Progenitor cell of endocrine pancreas (in vitro differentiated cells): ENCODE results near the gene IBA57. TPM values are rescaled to one million over a fixed set of nuclear protein-coding genes. Genes with fewer than 3 reads are reported as not detected.
A peak's percentile ranks its signal among the peaks of the same experiment; 100 is the strongest.

Experiments used
- DNase-seq: peaks from one replicate; pipeline ENCODE4 v3.0.0; 2021; ENCODE audit warnings: low spot score; ENCODE audit not compliant: unreplicated experiment
- H3K27ac Mint-ChIP-seq: 2 replicates; pipeline ENCODE4 v1.8.0; 2021; ENCODE audit warnings: mild to moderate bottlenecking, moderate library complexity, mixed read lengths
- H3K27me3 Mint-ChIP-seq: 2 replicates; pipeline ENCODE4 v1.8.0; 2021; ENCODE audit warnings: mixed read lengths
- H3K36me3 Mint-ChIP-seq: 2 replicates; pipeline ENCODE4 v1.8.0; 2022; ENCODE audit warnings: mixed read lengths; ENCODE audit not compliant: insufficient read depth
- H3K4me1 Mint-ChIP-seq: 2 replicates; pipeline ENCODE4 v1.8.0; 2021; ENCODE audit warnings: low read depth, mixed read lengths
- H3K4me3 Mint-ChIP-seq: 2 replicates; pipeline ENCODE4 v1.8.0; 2021; ENCODE audit warnings: low read depth, mild to moderate bottlenecking, moderate library complexity, mixed read lengths
- H3K9me3 Mint-ChIP-seq: 2 replicates; pipeline ENCODE4 v1.8.0; 2021; ENCODE audit warnings: low read depth, mixed read lengths
- total RNA-seq: library from RNA; stranded (reverse); gene quantifications from 2 replicates; pipeline ENCODE4 v1.2.1, GENCODE V29; 2021
- TF ChIP-seq, protein P1 (sequence below): fragments of 200-600 bp; sonication (generic); IDR thresholded peaks from one replicate; pipeline ENCODE4 v1.5.0; 2021; ENCODE audit warnings: antibody characterized with exemption, mild to moderate bottlenecking; ENCODE audit not compliant: unreplicated experiment

The IBA57 gene
- total RNA-seq, 1 donor from 2014 or later: 11.2 TPM

DNA sequence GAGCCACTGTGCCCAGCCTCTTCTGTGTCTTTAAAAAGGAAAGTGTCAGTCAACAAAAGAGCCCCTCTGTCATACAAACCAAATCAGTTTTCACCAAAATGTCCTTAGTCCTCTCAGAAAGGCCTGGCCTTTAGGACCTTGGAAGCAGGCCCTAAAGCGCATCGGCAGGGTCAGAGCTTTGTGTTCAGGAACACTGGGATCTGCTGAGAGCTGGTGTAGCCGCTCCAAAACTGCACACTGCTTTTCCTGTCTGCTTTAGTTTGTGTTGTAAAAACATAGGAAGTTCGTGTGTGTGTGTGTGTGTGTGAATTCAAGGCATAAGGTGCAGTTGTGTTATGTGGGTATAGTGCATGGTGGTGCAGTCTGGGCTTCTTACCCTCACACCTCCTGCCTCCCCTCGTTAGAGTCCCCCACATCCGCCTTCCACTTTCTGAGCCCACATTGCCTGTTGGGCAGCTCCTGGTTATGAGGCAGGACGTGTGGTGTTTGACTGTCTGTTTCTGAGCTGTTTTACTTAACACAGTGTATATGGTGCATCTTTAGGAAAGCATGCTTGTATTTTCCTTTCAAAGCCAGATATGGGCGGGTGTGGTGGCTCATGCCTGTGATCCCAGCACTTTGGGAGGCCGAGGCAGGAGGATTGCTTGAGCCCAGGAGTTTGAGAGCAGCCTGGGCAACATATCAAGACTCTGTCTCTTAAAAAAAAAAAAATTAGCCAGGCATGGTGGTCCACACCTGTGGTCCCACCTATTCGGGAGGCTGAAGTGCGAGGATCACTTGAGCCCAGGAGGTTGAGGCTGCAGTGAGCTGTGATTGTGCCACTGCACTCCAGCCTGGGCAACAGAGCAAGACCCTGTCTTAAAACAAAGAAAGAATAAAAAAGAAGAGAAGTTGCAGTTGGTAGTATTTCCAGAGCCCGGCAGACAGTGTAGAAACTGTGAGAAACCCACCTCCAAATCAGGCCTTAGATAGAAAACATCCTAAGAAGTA is 12.4 kb downstream of the IBA57 start:
- no peak overlapping the region for H3K4me3 Mint-ChIP-seq
- H3K4me1 Mint-ChIP-seq: no peaks in the 10 kb centered on the region
- no peaks in the 10 kb centered on the region for H3K36me3 Mint-ChIP-seq
- H3K27ac Mint-ChIP-seq: no peak overlapping the region
- DNase-seq: no peak
- H3K9me3 Mint-ChIP-seq: no peaks in the 10 kb centered on the region
- no peaks in the 10 kb centered on the region for H3K27me3 Mint-ChIP-seq
- TF ChIP-seq, protein P1, sequence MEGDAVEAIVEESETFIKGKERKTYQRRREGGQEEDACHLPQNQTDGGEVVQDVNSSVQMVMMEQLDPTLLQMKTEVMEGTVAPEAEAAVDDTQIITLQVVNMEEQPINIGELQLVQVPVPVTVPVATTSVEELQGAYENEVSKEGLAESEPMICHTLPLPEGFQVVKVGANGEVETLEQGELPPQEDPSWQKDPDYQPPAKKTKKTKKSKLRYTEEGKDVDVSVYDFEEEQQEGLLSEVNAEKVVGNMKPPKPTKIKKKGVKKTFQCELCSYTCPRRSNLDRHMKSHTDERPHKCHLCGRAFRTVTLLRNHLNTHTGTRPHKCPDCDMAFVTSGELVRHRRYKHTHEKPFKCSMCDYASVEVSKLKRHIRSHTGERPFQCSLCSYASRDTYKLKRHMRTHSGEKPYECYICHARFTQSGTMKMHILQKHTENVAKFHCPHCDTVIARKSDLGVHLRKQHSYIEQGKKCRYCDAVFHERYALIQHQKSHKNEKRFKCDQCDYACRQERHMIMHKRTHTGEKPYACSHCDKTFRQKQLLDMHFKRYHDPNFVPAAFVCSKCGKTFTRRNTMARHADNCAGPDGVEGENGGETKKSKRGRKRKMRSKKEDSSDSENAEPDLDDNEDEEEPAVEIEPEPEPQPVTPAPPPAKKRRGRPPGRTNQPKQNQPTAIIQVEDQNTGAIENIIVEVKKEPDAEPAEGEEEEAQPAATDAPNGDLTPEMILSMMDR: no peak

- H3K27me3 Mint-ChIP-seq: no peaks in the 10 kb centered on the region
- H3K4me1 Mint-ChIP-seq: no peaks in the 10 kb centered on the region
- H3K36me3 Mint-ChIP-seq: no peaks in the 10 kb centered on the region
- no peak overlapping the region for H3K4me3 Mint-ChIP-seq
- no peaks in the 10 kb centered on the region for H3K9me3 Mint-ChIP-seq
- TF ChIP-seq, protein P1: no peak
- H3K27ac Mint-ChIP-seq: peak overlapping the region; percentile 30
- DNase-seq: no peak
These were observed 13.4 kb downstream of the IBA57 start for GRCh38 chr1:228178737-228179684.

DNA sequence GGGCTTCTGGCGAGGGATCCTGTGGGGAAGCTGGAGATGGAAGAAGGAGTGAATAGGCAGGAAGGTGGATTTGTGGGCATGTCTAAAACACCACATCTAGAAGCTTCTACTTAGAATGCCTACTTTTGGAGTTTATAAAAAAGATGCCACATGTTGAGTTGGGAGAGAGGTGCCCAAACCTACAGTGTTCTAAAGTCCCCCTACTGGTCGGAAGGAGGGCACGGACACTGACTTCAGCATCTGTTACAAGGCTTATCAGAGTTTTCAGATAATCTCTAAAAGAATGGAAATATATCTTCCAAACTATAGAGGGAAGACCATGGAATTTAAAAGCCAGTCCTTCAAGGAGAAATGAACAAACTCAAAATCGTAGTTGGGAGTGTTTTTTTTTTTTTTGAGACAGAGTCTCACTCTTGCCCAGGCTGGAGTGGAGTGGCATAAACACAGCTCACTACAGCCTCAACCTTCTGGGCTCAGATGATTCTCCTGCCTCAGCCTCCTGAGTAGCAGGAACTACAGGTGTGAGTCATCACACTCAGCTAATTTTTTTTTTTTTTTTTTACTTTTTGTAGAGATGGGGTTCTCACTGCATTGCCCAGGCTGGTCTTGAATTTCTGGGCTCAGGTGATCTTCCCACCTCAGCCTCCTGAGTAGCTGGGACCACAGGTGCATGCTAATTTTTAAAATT is 14.8 kb downstream of the IBA57 start:
- TF ChIP-seq, protein P1: peak; percentile 33
- H3K4me3 Mint-ChIP-seq: no peak overlapping the region
- H3K27me3 Mint-ChIP-seq: no peaks in the 10 kb centered on the region
- H3K9me3 Mint-ChIP-seq: no peaks in the 10 kb centered on the region
- DNase-seq: no peak
- no peaks in the 10 kb centered on the region for H3K4me1 Mint-ChIP-seq
- no peak overlapping the region for H3K27ac Mint-ChIP-seq
- no peaks in the 10 kb centered on the region for H3K36me3 Mint-ChIP-seq

GRCh38 chr1:228180959-228181644 is 15.5 kb downstream of the IBA57 start:
- TF ChIP-seq, protein P1: no peak
- Mint-ChIP-seq H3K27ac (peak overlapping the region; percentile 29), H3K36me3 (no peaks in the 10 kb centered on the region), H3K27me3 (no peaks in the 10 kb centered on the region), H3K4me3 (no peak overlapping the region), H3K9me3 (no peaks in the 10 kb centered on the region), H3K4me1 (no peaks in the 10 kb centered on the region)
- no peak for DNase-seq
